ENCODE data around the gene SEC24C. TPM values are rescaled to one million over a fixed set of nuclear protein-coding genes. Genes with fewer than 3 reads are reported as not detected.

SEC24C gene
- polyA plus RNA-seq, 2 of the 4 experiments (the other 2 are of a cell fraction) = 54.3 to 84.7 TPM

DNA sequence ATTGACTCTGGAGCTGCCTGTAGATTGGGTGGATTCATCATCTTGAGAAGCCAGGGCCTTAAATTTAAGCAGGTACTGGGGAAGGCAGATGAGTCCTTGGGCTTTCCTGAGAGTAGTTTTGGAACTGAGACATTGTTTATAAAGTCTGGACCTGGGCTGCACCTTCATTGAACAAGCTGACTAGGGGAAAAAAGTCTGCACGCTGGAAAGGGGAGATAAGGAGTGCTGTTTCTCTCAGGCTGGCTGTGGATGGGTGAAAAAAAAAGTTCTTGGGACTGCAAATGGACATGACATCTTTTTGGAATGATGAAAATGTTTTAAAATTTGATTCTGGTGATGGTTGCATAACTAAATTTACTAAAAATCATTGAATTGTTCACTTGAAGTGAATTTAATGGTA lies 12.0 kb downstream of the SEC24C start:
- ATAC-seq (no peak), DNase-seq (ENCODE audit: low read depth in 1 of 2, low spot score in 1 of 2) (no peak), FAIRE-seq (no peak)
- H3K4me1 ChIP-seq = no peaks in the 10 kb centered on the region
- H3K4me3 ChIP-seq = no peak overlapping the region
- H3K4me2 ChIP-seq = no peak overlapping the region
- no peak for TF ChIP-seq ZFP36 (IDR thresholded peaks at IDR 0.05; ENCODE audit: borderline replicate concordance, partially characterized antibody)
- TF ChIP-seq NR3C1 (IDR thresholded peaks at IDR 0.05) = no peak
- TF ChIP-seq, protein P1, sequence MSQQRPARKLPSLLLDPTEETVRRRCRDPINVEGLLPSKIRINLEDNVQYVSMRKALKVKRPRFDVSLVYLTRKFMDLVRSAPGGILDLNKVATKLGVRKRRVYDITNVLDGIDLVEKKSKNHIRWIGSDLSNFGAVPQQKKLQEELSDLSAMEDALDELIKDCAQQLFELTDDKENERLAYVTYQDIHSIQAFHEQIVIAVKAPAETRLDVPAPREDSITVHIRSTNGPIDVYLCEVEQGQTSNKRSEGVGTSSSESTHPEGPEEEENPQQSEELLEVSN (IDR thresholded peaks at IDR 0.05; ENCODE audit: borderline replicate concordance, low read depth) = no peak
- TF ChIP-seq, protein P2, sequence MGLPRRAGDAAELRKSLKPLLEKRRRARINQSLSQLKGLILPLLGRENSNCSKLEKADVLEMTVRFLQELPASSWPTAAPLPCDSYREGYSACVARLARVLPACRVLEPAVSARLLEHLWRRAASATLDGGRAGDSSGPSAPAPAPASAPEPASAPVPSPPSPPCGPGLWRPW (IDR thresholded peaks at IDR 0.05) = no peak
- no peak overlapping the region for H3K27ac ChIP-seq
- CTCF ChIA-PET = interaction anchor here (0.7 to 1.4 kb wide), 5 partner anchors 9 to 227 kb away, joined by 3 to 5 read pairs (median 3); partner anchors contain the start of gene CHCHD1
- H3K9me3 ChIP-seq = no peaks in the 10 kb centered on the region
- POLR2A ChIA-PET = interaction anchor here (0.6 kb wide), 1 partner anchor 26 kb away, joined by 4 read pairs; no protein-coding TSS in a partner anchor
- WGBS (ENCODE audit: missing lambda C conversion rate) = 96% methylated on average over 1 of the region's 1 CpG

DNA sequence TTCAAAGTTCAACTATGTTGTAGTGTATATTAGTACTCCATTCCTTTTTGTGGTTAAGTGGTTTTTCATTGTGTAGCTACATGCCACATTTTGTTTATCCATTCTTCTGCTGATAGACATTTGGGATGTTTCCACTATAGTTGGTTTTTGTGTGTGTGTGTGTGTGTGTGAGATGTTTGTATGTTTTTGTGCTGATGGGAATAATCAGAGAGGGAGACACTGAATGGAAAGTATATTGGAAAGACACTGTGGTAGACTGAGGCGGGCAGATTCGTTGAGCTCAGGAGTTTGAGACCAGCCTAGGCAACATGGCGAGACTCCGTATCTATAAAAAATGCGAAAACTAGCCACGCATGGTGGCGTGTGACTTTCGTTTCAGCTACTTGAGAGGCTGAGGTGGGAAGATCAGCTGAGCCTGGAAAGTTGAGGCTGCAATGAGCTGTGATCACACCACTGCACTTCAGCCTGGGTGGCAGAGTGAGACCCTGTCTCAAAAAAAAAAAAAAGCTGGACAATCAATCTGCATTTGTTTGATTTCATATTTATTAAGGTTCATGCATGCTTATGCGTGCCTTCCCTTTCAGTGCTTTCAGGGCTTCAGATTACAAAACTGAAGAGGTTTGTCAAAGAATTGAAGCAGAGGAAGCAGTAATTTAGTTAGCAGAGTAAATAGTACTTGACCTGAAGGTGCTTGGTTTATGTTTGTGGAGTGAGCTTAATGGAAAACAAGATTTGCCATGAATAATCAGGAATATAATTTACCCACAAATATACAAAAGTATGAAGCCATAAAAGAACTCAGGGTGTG lies 14.7 kb downstream of the SEC24C start:
- Histone ChIP-seq H3K27ac (no peak overlapping the region), H3K4me3 (no peak overlapping the region), H3K4me2 (no peak overlapping the region), H3K4me1 (peaks cover 14% of the 10 kb centered on the region; the same call in 2 of the 3 replicates), H3K9me3 (no peaks in the 10 kb centered on the region)
- DNase-seq (ENCODE audit: low read depth in 1 of 2, low spot score in 1 of 2) = no peak
- ChIA-PET POLR2A (interaction anchor here (1.2 kb wide), 1 partner anchor 14 kb away, joined by 3 read pairs; no protein-coding TSS in a partner anchor), CTCF (interaction anchor here (1.2 to 1.5 kb wide), 2 partner anchors 9 to 13 kb away, joined by 4 to 6 read pairs; a partner anchor contains a TSS)
- TF ChIP-seq EP300 (IDR thresholded peaks at IDR 0.05) (no peak), NR3C1 (IDR thresholded peaks at IDR 0.05) (no peak), TP53 (CRISPR knock-in tag; IDR thresholded peaks at IDR 0.05) (no peak), ZC3H11A (IDR thresholded peaks at IDR 0.05) (no peak), FOSB (CRISPR knock-in tag; IDR thresholded peaks at IDR 0.05) (no peak), MAZ (IDR thresholded peaks at IDR 0.05; ENCODE audit: borderline replicate concordance, low read depth, low read length) (no peak), KDM1A (IDR thresholded peaks at IDR 0.05; ENCODE audit: low read depth) (no peak), NPAS2 (CRISPR knock-in tag; IDR thresholded peaks at IDR 0.05; ENCODE audit: borderline replicate concordance) (no peak), CBX8 (IDR thresholded peaks at IDR 0.05) (no peak)
- TF ChIP-seq, protein P1 (IDR thresholded peaks at IDR 0.05; ENCODE audit: borderline replicate concordance, low read depth) = no peak
- TF ChIP-seq, protein P3, sequence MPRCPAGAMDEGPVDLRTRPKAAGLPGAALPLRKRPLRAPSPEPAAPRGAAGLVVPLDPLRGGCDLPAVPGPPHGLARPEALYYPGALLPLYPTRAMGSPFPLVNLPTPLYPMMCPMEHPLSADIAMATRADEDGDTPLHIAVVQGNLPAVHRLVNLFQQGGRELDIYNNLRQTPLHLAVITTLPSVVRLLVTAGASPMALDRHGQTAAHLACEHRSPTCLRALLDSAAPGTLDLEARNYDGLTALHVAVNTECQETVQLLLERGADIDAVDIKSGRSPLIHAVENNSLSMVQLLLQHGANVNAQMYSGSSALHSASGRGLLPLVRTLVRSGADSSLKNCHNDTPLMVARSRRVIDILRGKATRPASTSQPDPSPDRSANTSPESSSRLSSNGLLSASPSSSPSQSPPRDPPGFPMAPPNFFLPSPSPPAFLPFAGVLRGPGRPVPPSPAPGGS (IDR thresholded peaks at IDR 0.05) = no peak
- TF ChIP-seq, protein P4, sequence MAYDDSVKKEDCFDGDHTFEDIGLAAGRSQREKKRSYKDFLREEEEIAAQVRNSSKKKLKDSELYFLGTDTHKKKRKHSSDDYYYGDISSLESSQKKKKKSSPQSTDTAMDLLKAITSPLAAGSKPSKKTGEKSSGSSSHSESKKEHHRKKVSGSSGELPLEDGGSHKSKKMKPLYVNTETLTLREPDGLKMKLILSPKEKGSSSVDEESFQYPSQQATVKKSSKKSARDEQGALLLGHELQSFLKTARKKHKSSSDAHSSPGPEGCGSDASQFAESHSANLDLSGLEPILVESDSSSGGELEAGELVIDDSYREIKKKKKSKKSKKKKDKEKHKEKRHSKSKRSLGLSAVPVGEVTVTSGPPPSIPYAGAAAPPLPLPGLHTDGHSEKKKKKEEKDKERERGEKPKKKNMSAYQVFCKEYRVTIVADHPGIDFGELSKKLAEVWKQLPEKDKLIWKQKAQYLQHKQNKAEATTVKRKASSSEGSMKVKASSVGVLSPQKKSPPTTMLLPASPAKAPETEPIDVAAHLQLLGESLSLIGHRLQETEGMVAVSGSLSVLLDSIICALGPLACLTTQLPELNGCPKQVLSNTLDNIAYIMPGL (CRISPR knock-in tag; IDR thresholded peaks at IDR 0.05; ENCODE audit: borderline replicate concordance) = no peak
- no peak for ATAC-seq
- FAIRE-seq = no peak
- 92% methylated on average over 9 of the region's 9 CpGs for WGBS (ENCODE audit: missing lambda C conversion rate)

DNA sequence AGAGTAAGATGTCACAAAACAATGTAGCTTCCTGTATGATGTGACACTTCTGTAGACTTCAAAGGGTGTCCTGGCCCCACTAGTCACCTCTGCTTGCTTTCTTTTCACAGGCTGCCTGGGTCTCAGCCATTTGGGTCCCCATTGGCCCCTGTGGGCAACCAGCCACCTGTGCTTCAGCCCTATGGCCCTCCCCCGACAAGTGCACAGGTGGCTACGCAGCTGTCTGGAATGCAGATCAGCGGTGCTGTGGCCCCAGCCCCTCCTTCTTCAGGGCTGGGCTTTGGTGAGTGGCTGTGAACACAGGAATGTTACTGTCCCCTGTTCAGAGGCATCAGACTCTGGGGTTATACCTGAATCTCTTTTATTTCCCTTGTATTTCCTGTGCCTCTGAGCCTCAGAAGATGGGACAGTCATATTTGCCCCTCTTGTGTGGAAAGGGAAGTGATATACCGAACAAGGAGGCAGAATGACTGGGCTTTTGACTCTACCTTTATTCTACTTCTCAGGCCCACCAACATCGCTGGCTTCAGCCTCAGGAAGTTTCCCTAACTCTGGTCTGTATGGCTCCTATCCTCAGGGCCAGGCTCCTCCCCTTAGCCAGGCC lies 15.4 kb downstream of the SEC24C start:
- Histone ChIP-seq H3K4me3 (no peak overlapping the region), H3K27ac (no peak overlapping the region), H3K4me1 (peaks cover 14% of the 10 kb centered on the region; the same call in 2 of the 3 replicates), H3K9me3 (no peaks in the 10 kb centered on the region), H3K4me2 (no peak overlapping the region)
- CTCF ChIA-PET = interaction anchor here (0.7 to 1.5 kb wide), 3 partner anchors 9 to 43 kb away, joined by 3 to 6 read pairs (median 4); a partner anchor contains a TSS
- POLR2A ChIA-PET = no interaction called here
- TF ChIP-seq, protein P5, sequence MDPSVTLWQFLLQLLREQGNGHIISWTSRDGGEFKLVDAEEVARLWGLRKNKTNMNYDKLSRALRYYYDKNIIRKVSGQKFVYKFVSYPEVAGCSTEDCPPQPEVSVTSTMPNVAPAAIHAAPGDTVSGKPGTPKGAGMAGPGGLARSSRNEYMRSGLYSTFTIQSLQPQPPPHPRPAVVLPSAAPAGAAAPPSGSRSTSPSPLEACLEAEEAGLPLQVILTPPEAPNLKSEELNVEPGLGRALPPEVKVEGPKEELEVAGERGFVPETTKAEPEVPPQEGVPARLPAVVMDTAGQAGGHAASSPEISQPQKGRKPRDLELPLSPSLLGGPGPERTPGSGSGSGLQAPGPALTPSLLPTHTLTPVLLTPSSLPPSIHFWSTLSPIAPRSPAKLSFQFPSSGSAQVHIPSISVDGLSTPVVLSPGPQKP (IDR thresholded peaks at IDR 0.05; ENCODE audit: low read depth, low read length) = no peak
- FAIRE-seq = no peak
- WGBS (ENCODE audit: missing lambda C conversion rate) = 88% methylated on average over 5 of the region's 5 CpGs
- DNase-seq (ENCODE audit: low read depth in 1 of 2, low spot score in 1 of 2) = no peak
- no peak for ATAC-seq
